HUES48 (cell line): ENCODE data around the gene PTPN9.
A peak's percentile ranks its signal among the peaks of the same experiment; 100 is the strongest.
"Not testable (repeated sequence)": the region's sequence is repeated elsewhere in the genome, so short reads cannot be mapped to it uniquely, and the experiment has no call there.

Experiments used
- H3K27ac ChIP-seq: one replicate; pipeline ENCODE4 v1.7.0; 2013; ENCODE audit warnings: low read depth, low read length, inconsistent platforms
- H3K27me3 ChIP-seq: 2 replicates; pipeline ENCODE4 v1.6.1; 2013; ENCODE audit warnings: mild to moderate bottlenecking, low read length; ENCODE audit not compliant: control insufficient read depth, insufficient read depth
- H3K36me3 ChIP-seq: 2 replicates; pipeline ENCODE4 v1.6.1; 2013; ENCODE audit warnings: low read length; ENCODE audit not compliant: control insufficient read depth, insufficient read depth
- H3K4me1 ChIP-seq: 2 replicates; pipeline ENCODE4 v1.6.1; 2013; ENCODE audit warnings: mild to moderate bottlenecking, low read length; ENCODE audit not compliant: control insufficient read depth, insufficient read depth
- H3K4me3 ChIP-seq: 2 replicates; pipeline ENCODE4 v1.5.1; 2013; ENCODE audit warnings: mild to moderate bottlenecking, low read depth, low read length
- H3K9ac ChIP-seq: 2 replicates; pipeline ENCODE4 v1.6.1; 2013; ENCODE audit warnings: mild to moderate bottlenecking, low read depth, low read length, moderate library complexity
- H3K9me3 ChIP-seq: 2 replicates; pipeline ENCODE4 v1.6.1; 2013; ENCODE audit warnings: low read length; ENCODE audit not compliant: control insufficient read depth, insufficient read depth

Gene PTPN9

DNA sequence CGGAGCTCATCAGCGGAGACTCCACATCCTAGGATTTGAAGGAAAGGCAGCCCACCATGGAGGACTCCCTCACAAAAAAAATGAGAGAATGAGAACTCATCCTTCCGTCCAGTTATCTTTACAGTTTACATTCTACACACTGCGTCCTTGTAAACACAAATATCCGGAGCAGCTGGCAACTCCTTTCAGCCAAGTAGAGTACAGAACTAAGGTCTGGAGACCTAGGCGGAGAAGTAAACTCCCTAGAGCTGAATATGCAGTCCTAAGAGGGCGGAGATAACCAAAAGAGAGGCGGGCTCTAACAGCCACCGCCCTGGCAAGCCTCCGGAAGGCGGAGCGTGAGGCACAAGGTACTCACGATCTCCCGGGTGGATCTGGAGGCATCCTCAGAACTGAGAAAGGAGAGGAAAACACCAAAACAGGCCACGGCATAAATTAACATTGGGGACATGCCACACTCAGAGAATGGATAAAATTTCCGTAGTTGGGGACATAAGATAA, 126.7 kb downstream of the PTPN9 start:
- peaks cover 5% of the 10 kb centered on the region; the same call in 1 of the 2 replicates for H3K36me3 ChIP-seq
- H3K9ac ChIP-seq, result peak overlapping the region; percentile 86
- peak overlapping the region; percentile 99 for H3K27ac ChIP-seq
- H3K4me1 ChIP-seq, result peaks cover 10% of the 10 kb centered on the region
- H3K27me3 ChIP-seq, result no peaks in the 10 kb centered on the region
- H3K4me3 ChIP-seq, result peak overlapping the region; percentile 82
- no peaks in the 10 kb centered on the region for H3K9me3 ChIP-seq

DNA sequence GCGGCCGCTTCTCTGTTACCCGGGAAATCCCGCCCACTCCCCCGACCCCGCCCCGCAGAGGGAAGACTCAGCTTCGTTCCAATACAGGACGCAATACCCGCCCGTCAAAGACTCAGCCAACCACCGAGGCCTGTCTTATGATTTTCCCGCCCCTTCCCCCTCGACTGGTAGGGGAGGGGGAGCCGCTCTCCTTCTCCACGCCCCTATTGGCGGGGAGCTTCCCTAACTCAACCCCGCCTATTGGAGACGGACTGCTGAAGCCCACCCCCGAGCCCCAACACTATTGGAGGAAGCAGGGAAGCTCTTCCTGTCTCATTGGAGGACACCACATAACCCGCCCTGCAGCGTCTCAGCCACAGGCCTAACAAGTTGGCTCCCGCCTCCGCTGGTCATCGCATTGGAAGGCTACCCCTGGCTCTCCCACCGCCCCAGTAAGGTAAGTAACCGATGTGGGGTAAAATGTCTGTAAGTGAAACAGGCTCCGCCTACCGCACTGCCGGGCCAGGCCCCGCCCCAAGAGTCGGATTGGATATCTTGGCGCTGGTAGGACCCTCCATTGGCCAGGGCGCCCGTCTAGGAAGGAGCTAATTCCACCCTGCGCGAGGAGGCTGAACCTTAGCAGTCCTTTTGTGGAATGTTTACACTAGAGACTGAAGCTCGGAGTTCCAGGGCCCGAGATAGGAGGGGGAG, 127.3 kb downstream of the PTPN9 start, which contains the start of gene SIN3A:
TSS of gene SIN3A (minus strand) at position 17 of the 690 bp plus-strand sequence. CDS start 21,315 bp downstream, outside the sequence.
- Histone ChIP-seq H3K9me3 (no peaks in the 10 kb centered on the region), H3K4me1 (peaks cover 9% of the 10 kb centered on the region), H3K4me3 (peak within 1 kb of the TSS; percentile 86), H3K27ac (peak within 1 kb of the TSS; percentile 100), H3K36me3 (peaks cover 9% of the 10 kb centered on the region), H3K27me3 (no peaks in the 10 kb centered on the region), H3K9ac (peak within 1 kb of the TSS; percentile 86)

DNA sequence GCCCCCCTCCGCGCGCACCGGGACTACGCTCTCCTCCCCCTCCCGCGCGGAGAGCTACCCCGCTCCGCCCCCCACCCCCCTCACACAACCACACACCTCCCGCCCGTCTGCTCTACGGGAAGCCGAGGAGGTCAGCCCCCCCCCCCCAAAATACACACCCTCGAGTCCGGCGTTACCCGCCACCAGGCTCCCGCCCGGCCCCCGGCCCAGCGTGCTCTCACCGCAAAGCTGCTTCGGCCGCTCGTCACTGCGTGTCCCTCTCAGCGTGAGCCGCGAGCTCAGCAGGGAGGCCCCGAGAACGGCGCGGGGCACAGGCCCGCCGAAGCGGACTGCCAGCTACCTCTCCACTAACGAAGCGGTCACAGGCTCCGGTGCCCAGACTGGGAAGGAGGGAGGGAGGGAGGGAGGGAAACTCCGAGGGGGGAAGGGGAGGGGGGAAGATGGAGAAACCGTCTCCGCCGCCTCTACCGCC, 127.9 kb downstream of the PTPN9 start:
- H3K4me1 ChIP-seq, result peaks cover 3% of the 10 kb centered on the region
- H3K36me3 ChIP-seq, result peaks cover 9% of the 10 kb centered on the region
- no peaks in the 10 kb centered on the region for H3K9me3 ChIP-seq
- H3K9ac ChIP-seq, result peak overlapping the region; percentile 79; the same call in 1 of the 2 replicates
- peak overlapping the region; percentile 81 for H3K4me3 ChIP-seq
- peak overlapping the region; percentile 100 for H3K27ac ChIP-seq
- H3K27me3 ChIP-seq, result no peaks in the 10 kb centered on the region

DNA sequence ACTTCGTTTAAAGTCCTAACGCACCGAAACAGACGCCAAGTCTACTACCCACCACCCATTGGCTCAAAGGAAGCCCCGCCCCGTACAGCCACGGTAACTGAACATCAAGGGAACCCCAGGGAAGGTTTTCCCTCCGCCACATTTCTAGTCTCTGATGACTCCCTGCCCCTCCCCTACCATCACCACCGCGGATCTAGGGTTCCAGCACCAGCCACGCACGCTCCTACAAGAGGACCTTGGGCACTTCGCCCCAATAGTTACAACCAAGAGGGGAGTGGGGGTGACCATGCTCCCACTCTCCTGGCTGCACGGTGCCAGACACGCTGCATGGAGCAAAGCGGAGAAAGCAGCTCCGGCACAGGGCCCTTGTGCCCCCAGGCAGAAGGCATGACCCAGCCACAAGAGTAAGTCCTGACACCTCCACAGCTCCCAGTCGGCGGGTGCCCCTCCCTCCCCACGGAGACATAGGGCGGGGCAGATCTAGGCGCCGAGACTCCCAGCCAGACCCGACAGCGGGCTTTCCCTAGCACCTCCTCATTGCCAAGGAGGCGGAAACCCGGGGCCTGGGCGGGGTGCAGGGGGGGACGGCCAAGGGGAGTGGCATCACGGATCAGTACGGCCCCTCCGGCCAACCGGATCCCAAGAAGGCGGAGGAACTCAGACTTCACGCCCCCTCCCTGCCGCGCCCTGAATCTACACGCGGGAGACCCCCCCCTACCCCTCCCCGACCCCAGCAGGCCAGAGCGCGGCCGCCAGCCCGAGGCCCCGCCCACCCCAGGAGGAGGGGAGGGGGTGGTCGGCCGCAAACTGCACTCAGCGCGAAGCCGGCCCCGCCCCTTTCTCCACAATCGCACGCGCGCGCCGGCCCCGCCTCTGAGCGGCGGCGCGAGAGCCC, 128.6 kb downstream of the PTPN9 start:
- Histone ChIP-seq H3K9ac (peak overlapping the region; percentile 49), H3K27me3 (no peaks in the 10 kb centered on the region), H3K4me1 (peaks cover 2% of the 10 kb centered on the region; the same call in 1 of the 2 replicates), H3K27ac (peak overlapping the region; percentile 100), H3K36me3 (peaks cover 13% of the 10 kb centered on the region), H3K4me3 (peak overlapping the region; percentile 86), H3K9me3 (no peaks in the 10 kb centered on the region)

DNA sequence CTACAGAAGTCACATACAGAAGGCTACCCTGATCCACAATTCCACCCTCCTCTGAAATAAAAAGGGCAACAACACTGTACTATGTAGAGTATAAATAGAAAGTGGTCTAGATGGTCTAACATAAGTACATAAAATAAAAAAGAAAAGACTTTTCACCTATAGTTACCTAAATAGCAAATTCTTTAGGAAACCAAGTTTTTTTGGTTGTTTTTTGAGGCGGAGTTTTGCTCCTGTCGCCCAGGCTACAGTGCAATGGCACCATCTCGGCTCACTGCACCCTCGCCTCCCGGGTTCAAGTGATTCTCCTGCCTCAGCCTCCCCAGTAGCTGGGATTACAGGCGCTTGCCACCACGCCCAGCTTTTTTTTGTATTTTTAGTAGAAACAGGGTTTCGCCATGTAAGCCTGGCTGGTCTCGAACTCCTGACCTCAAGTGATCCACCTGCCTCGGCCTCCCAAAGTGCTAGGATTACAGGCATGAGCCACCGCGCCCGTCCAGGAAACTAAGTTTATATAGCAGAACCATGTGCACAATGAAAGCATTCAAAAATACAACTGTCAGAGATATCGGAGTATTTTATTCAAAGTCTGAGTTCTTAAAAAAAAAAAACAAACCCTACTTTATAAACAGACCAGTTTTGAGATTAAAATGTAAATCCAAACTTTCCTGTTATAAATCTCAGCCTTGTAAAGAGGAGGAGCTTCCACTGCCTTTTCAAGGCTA, 129.4 kb downstream of the PTPN9 start:
- Histone ChIP-seq H3K36me3 (peaks cover 14% of the 10 kb centered on the region), H3K27ac (no peak overlapping the region), H3K4me3 (peak overlapping the region; percentile 86), H3K9ac (no peak overlapping the region), H3K27me3 (no peaks in the 10 kb centered on the region), H3K4me1 (peaks cover 2% of the 10 kb centered on the region; the same call in 1 of the 2 replicates), H3K9me3 (no peaks in the 10 kb centered on the region)

DNA sequence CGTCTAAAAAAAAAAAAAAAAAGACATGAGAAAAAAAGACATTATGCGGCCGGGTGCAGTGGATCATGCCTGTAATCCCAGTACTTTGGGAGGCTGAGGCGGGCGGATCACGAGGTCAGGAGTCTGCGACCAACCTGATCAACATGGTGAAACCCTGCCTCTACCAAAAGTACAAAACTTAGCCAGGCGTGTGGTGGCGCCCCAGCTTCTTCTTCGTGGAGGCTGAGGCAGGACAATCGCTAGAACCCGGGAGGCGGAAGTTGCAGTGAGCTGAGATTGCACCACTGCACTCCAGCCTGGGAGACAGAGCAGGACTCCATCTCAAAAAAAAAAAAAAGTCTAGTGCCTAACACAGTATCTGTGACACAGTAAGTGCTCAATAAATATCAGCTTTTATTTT, 130.9 kb downstream of the PTPN9 start:
- H3K4me1 ChIP-seq, H3K27ac ChIP-seq, H3K27me3 ChIP-seq, H3K9me3 ChIP-seq, H3K9ac ChIP-seq, H3K4me3 ChIP-seq: not testable (repeated sequence)
- H3K36me3 ChIP-seq, result peaks cover 24% of the 10 kb centered on the region

DNA sequence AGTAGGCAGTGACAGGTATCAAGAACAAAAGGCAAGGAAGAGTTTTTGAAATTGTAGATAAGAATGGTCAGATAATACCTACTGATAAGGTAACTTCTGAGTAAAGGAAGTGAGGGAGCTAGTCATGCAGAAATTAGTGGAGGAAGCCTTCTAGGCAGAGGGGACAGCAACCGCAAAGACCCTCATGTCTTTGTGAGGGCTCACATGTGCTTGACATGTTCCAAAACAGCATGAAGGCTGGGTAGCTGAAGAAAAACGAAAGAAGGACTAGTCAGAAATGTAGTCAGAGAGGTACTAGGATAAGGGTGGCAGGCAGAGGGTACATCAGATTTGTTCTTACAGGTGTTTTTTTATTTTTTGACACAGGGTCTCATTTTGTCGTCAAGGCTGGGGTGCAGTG, 133.0 kb downstream of the PTPN9 start:
- H3K4me1 ChIP-seq, result no peaks in the 10 kb centered on the region
- no peaks in the 10 kb centered on the region for H3K27me3 ChIP-seq
- no peaks in the 10 kb centered on the region for H3K9me3 ChIP-seq
- no peak overlapping the region for H3K4me3 ChIP-seq
- peaks cover 28% of the 10 kb centered on the region for H3K36me3 ChIP-seq
- no peak overlapping the region for H3K27ac ChIP-seq
- H3K9ac ChIP-seq, result no peak overlapping the region

DNA sequence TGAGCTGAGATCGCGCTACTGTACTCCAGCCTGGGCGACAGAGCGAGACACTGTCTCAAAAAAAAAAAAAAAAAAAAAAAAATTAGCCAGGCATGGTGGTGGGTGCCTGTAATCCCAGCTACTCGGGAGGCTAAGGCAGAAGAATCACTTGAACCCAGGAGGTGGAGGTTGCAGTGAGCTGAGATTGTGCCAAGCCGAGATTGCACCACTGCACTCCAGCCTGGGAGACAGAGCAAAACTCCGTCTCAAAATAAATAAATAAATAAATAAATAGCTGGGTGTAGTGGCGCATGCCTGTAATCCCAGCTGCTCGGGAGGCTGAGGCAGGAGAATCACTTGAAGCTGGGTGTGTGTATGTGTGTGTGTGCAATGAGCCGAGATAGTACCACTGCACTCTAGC, 133.8 kb downstream of the PTPN9 start:
- H3K36me3 ChIP-seq, result peaks cover 28% of the 10 kb centered on the region
- not testable (repeated sequence) for H3K27me3 ChIP-seq, H3K4me1 ChIP-seq, H3K9ac ChIP-seq, H3K9me3 ChIP-seq, H3K4me3 ChIP-seq, H3K27ac ChIP-seq

DNA sequence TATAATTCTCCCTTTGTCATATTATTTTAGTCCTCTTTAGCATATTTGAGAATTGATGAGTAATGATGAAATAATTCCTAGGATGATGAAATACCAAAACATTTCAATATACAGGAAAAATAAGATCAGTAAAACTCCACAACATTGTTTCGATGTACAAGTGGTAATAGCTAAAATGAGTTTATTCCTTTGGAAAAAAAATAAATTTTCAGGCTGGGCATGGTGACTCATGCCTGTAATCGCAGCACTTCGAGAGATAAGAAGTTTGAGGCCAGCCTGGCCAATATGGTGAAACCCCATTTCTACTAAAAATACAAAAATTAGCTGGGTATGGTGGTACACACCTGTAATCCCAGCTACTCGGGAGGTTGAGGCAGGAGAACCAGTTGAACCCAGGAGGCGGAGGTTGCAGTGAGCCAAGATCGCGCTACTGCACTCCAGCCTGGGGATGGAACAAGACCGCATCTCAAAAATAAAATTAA, 135.1 kb downstream of the PTPN9 start:
- not testable (repeated sequence) for H3K9me3 ChIP-seq, H3K27ac ChIP-seq, H3K9ac ChIP-seq, H3K4me3 ChIP-seq, H3K4me1 ChIP-seq, H3K27me3 ChIP-seq
- peaks cover 28% of the 10 kb centered on the region for H3K36me3 ChIP-seq

DNA sequence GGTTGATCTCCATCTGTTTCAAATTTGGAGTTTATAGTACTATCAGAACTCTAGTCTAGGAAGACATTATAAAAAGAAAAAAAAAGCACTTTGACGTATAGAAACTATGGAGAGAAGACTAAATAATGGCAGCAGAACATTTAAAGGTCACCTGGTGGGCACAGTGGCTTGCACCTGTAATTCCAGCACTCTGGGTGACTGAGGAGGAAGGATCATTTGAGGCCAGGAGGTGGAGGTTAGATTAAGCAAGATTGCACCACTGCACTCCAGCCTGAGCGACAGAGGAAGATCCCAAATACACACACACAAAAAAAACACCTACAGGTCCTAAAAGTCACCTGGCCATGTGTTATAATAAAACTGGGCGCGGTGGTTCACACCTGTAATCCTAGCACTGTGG, 141.4 kb downstream of the PTPN9 start:
- H3K9ac ChIP-seq, result no peak overlapping the region
- no peaks in the 10 kb centered on the region for H3K9me3 ChIP-seq
- no peaks in the 10 kb centered on the region for H3K27me3 ChIP-seq
- no peaks in the 10 kb centered on the region for H3K4me1 ChIP-seq
- H3K36me3 ChIP-seq, result peaks cover 26% of the 10 kb centered on the region
- no peak overlapping the region for H3K4me3 ChIP-seq
- H3K27ac ChIP-seq, result no peak overlapping the region
